ENCODE data around the gene ARID3B.
"Not testable (repeated sequence)": the region's sequence is repeated elsewhere in the genome, so short reads cannot be mapped to it uniquely, and the experiment has no call there.

Gene ARID3B

DNA sequence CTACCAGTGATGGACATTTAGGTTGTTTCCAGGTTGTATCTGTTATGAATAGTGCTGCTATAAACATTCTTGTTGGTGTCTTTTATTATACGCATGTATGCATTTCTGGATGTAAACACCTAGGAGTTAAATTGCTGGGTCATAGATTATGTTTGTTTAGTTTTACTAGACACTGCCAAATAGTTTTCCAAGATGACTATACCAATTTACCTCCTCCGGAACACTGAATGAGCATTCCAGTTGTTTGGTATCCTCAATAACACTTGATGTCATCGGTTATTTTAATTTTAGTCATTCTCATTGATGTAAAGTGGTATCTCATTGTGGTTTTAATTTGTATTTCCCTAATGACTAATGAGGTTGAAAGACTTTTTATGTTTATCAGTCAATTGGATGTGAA lies 36.6 kb upstream of the ARID3B start:
- DNase-seq (ENCODE audit: low read depth), result peak; percentile 41
- TF ChIP-seq, protein P1, sequence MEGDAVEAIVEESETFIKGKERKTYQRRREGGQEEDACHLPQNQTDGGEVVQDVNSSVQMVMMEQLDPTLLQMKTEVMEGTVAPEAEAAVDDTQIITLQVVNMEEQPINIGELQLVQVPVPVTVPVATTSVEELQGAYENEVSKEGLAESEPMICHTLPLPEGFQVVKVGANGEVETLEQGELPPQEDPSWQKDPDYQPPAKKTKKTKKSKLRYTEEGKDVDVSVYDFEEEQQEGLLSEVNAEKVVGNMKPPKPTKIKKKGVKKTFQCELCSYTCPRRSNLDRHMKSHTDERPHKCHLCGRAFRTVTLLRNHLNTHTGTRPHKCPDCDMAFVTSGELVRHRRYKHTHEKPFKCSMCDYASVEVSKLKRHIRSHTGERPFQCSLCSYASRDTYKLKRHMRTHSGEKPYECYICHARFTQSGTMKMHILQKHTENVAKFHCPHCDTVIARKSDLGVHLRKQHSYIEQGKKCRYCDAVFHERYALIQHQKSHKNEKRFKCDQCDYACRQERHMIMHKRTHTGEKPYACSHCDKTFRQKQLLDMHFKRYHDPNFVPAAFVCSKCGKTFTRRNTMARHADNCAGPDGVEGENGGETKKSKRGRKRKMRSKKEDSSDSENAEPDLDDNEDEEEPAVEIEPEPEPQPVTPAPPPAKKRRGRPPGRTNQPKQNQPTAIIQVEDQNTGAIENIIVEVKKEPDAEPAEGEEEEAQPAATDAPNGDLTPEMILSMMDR (conservative IDR thresholded peaks at IDR 0.05; ENCODE audit: control insufficient read depth, insufficient read depth, low read depth, low read length), result no peak
- H3K4me3 ChIP-seq (ENCODE audit: control insufficient read depth, low read depth, low read length), result no peak overlapping the region

DNA sequence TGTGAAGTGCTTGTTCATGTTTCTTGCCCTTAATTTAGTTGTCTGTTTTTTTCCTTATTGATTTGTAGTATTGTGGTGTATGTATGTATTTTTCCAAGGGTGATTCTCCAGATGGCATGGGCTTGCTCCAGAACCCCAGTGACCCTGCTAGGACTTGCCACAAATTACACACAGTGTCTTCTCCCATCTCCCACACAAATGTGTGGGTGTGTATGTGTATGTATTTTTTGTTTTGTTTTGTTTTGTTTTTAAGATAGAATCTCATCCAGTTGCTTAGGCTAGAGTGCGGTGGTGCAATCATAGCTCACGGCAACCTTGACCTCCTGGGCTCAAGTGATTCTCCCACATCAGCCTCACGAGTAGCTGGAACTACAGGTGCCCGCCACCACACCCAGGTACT lies 36.2 kb upstream of the ARID3B start:
- TF ChIP-seq, protein P1 (conservative IDR thresholded peaks at IDR 0.05; ENCODE audit: control insufficient read depth, insufficient read depth, low read depth, low read length), result no peak

DNA sequence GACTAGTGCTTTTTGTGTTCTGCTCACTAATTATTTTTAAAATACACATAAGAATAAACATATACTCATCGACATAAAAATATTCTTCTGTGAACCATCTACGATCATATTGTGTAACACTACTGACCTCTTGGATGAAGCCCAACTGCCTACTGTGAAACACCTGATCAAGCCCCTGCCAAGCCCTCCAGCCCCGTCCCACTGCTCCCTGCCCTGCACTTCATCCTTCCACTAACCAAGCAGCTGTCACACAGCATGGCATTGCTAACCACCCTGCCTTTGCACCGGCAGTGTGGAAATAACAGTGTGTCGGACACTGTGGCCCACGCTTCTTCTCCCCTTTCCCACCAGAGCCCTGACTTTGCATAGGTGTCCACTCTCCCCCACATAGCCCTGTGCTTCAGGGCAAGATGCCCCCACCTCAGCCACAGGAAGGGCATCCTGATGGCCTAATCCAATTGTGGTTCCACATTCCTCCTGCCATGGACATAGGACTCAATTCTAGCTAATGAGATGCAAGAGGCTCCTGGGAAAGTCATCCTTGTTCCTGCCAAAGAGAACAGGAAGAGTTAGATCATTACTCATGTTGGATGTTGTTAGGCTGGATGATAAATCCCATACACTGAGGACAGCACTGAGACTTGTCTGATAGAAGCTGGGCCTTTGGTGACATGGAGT lies 35.0 kb upstream of the ARID3B start:
- H3K4me3 ChIP-seq (ENCODE audit: control insufficient read depth, low read depth, low read length), result no peak overlapping the region
- peak; percentile 65 for DNase-seq (ENCODE audit: low read depth)
- TF ChIP-seq, protein P1 (conservative IDR thresholded peaks at IDR 0.05; ENCODE audit: control insufficient read depth, insufficient read depth, low read depth, low read length), result no peak

More for the DNA sequence above, 36.2 kb upstream of the ARID3B start:
- no peak overlapping the region for H3K4me3 ChIP-seq (ENCODE audit: control insufficient read depth, low read depth, low read length)
- DNase-seq (ENCODE audit: low read depth), result no peak

DNA sequence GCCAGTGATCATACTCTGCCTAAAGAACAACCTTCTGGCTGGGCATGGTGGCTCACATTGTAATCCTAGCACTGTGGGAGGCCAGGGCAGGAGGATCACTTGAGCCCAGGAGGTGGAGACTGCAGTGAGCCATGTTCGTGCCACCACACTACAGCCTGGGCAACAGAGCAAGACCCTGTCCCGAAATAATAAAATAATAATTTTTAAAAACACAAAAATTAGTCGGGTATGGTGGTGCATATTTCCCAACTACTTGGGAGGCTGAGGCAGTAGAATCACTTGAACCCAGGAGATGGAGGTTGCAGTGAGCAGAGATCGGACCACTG lies 34.5 kb upstream of the ARID3B start:
- no peak for DNase-seq (ENCODE audit: low read depth)
- TF ChIP-seq, protein P1 (conservative IDR thresholded peaks at IDR 0.05; ENCODE audit: control insufficient read depth, insufficient read depth, low read depth, low read length), result no peak
- no peak overlapping the region for H3K4me3 ChIP-seq (ENCODE audit: control insufficient read depth, low read depth, low read length)

DNA sequence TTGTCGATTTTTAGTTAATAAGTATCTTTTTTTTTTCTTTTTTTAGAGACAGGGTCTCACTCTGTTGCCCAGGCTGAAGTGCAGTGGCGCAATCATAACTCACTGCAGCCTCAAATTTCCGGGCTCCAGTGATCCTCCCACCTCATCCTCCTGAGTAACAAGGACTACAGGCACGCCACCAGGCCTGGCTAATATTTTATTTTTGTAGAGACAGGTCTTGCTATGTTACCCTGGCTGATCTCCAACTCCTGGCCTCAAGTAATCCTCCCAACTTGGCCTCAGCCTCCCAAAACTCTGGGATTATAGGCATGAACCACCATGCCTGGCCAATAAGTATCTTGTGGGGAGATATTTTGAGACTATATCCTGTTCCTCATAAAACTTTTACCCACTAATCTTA lies 29.4 kb upstream of the ARID3B start:
- no peak overlapping the region for H3K4me3 ChIP-seq (ENCODE audit: control insufficient read depth, low read depth, low read length)
- DNase-seq (ENCODE audit: low read depth), result no peak
- TF ChIP-seq, protein P1 (conservative IDR thresholded peaks at IDR 0.05; ENCODE audit: control insufficient read depth, insufficient read depth, low read depth, low read length), result no peak

DNA sequence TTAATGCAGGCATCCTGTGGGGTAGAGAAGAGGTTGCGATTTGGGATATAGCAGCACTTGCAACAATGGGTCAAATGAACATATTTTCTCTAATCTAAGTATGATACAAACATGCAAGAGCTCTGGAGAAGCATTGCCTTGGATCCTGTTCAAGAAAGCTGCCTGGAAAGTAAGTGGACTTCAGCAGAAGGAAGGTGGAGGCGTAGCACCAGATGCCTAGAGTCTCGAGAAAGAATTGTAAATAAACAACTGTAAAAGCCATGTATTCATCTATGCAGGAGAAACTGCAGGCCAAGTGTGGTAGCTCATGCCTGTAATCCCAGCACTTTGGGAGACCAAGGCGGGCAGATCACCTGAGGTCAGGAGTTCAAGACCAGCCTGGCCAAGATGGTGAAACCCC lies 27.0 kb upstream of the ARID3B start:
- DNase-seq (ENCODE audit: low read depth); H3K4me3 ChIP-seq (ENCODE audit: control insufficient read depth, low read depth, low read length): not testable (repeated sequence)

DNA sequence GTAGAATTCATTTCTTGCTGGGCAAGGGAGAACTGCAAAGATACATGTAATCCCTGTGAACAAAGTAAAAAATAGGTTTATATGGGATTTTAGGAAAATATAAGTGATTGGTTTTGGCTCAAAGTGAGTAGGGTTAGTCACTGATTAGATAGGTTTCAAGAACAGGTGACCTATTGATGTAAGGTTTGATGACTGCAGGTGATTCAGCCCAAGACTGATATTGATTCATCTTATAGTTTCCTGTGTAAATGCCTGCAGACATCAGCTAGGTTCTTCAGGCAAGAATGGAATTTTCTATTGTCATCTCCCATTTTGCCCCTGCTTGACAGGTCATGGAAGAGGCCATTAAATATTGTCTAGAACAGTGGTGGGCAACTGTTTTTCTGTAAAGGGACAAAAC lies 23.9 kb upstream of the ARID3B start:
- no peak for DNase-seq (ENCODE audit: low read depth)
- TF ChIP-seq, protein P1 (conservative IDR thresholded peaks at IDR 0.05; ENCODE audit: control insufficient read depth, insufficient read depth, low read depth, low read length), result no peak

More for the DNA sequence above, 23.9 kb upstream of the ARID3B start:
- H3K4me3 ChIP-seq (ENCODE audit: control insufficient read depth, low read depth, low read length), result no peak overlapping the region
